GM12891 (cell line): Measurements from ENCODE around the gene WDR46.

Experiments used
- DNase-seq: peaks from one replicate; pipeline ENCODE4 v3.0.0; 2011; ENCODE audit warnings: low spot score; ENCODE audit not compliant: insufficient read length
- FAIRE-seq: peaks from 2 replicates; lab custom pipeline; 2011; peaks lifted over from hg19 to GRCh38; lab: Jason Lieb, UNC
- PAX5 ChIP-seq: IDR thresholded peaks from 2 replicates; pipeline ENCODE4 v1.6.1; 2011; ENCODE audit warnings: low read length, moderate library complexity, mild to moderate bottlenecking; ENCODE audit not compliant: insufficient read depth, severe bottlenecking
- POLR2A ChIP-seq: IDR thresholded peaks from 2 replicates; pipeline ENCODE4 v1.6.1; 2011; ENCODE audit warnings: low read depth, low read length, control low read depth
- POLR2AphosphoS5 ChIP-seq: IDR thresholded peaks from 2 replicates; pipeline ENCODE4 v1.6.1; 2011; ENCODE audit warnings: low read depth, low read length, control low read depth
- POU2F2 ChIP-seq: IDR thresholded peaks from 2 replicates; pipeline ENCODE4 v1.6.1; 2011; ENCODE audit warnings: low read depth, mild to moderate bottlenecking, control low read depth, low read length, moderate library complexity
- SPI1 ChIP-seq: IDR thresholded peaks from 2 replicates; pipeline ENCODE4 v1.6.1; 2011; ENCODE audit warnings: low read depth, low read length, control low read depth
- TAF1 ChIP-seq: IDR thresholded peaks from 2 replicates; pipeline ENCODE4 v1.6.1; 2011; ENCODE audit warnings: low read depth, low read length, control low read depth

WDR46 gene

GRCh38 chr6:33314515-33314942 is 25.5 kb upstream of the WDR46 start:
- TF ChIP-seq SPI1, result no peak
- peak; percentile 54; the same call in 1 of the 2 replicates for TF ChIP-seq POU2F2
- DNase-seq, result peak; percentile 55
- peak; percentile 91 for FAIRE-seq

GRCh38 chr6:33313709-33314514 is 24.9 kb upstream of the WDR46 start, which contains the start of gene TAPBP:
Gene TAPBP, minus strand, starts transcription at chr6:33314078. Its CDS starts 37 bp downstream, at chr6:33314041.
- FAIRE-seq (peak; percentile 79), DNase-seq (peak; percentile 63)
- TF ChIP-seq POU2F2, result peak; percentile 71; the same call in 1 of the 2 replicates
- peak; percentile 86 for TF ChIP-seq TAF1
- TF ChIP-seq PAX5, result no peak
- peak; percentile 79 for TF ChIP-seq POLR2AphosphoS5
- TF ChIP-seq SPI1, result peak; percentile 74
- peak; percentile 86 for TF ChIP-seq POLR2A

- no peak for FAIRE-seq
- TF ChIP-seq POLR2AphosphoS5, result no peak
- TF ChIP-seq PAX5, result no peak
- TF ChIP-seq POU2F2, result no peak
- TF ChIP-seq TAF1, result no peak
- TF ChIP-seq POLR2A, result no peak
- TF ChIP-seq SPI1, result no peak
- no peak for DNase-seq
Observed at GRCh38 chr6:33313105-33313708, 24.2 kb upstream of the WDR46 start.

DNA sequence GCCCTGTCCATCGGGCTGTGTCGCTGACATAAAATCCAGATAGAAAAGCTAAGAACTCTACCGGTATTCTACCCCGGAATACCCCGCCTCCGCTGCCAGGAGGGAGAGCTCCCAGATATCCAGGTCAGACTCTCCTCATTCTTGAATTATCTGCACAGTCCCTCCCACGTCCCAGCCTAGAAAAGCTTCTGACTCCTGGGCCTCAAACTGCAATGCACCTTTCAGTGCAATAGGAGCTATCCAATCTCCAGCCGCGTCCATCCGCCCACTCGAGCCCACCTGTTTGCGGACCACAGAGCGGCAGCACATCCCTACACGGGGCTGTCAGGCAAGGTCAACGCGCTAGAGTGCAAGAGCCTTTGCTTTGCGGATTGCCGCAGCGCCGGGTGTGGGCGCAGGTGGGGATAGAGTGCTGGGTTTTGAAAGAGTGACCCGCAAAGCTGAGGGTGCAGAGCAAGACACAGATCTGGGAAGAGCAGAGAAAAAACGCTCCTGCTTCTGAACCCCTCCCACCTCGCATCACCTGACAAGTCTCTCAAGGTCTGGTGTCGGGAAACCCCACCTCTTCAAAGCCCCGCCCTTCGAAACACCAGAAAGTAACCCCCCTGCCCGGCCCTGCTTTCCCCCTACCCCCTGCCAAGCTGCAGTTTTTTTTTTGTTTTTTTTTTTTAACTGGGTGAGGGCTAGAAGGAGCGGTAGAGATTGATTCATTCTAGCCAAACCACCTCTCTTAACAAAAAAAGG is 23.5 kb upstream of the WDR46 start:
- FAIRE-seq, result no peak
- no peak for TF ChIP-seq PAX5
- no peak for TF ChIP-seq SPI1
- TF ChIP-seq TAF1, result no peak
- TF ChIP-seq POLR2AphosphoS5, result 0 out of 2 replicates have a peak, but pooled peaks have one; percentile 63
- 0 out of 2 replicates have a peak, but pooled peaks have one; percentile 11 for TF ChIP-seq POU2F2
- no peak for TF ChIP-seq POLR2A
- peak; percentile 73 for DNase-seq

DNA sequence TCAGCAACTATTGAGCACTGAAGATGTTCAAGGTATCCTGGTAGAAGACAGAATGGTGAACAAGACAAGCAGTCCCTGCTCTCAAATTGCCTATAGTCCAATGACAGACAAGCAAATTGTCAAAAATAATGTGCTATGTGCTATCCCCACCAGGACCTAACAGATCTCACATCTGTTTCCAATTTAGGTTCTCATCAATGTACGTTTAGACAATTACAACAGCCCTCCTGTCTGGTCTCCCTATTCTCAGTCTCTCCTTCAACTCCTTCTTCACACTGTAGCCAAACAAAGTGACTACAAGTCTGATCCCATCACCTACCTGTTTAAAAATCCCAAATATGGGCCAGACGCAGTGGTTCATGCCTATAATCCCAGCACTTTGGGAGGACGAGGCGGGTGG is 17.3 kb upstream of the WDR46 start:
- DNase-seq, result no peak
- no peak for FAIRE-seq

DNA sequence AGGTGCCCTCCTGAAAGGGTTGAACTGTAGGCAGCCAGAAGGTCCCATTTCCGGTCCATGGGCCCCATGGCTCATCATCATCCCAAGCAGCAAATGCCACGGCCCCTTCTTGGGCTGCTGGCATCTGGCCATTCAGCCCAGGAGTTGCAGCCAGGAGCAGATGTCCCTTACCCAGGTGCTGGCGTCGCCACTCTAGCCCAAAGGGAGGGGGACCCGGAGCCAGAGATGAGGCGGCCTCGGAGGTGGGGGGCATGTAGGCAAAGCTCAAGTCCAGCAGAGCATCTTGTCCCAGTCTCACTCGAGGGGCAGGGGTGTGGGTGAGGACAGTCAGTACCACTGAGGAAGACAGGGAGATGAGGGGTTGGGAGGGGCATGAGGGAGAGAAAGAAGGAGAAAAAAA is 16.0 kb upstream of the WDR46 start:
- no peak for TF ChIP-seq PAX5
- 0 out of 2 replicates have a peak, but pooled peaks have one; percentile 4 for TF ChIP-seq POLR2AphosphoS5
- FAIRE-seq, result no peak

More for the DNA sequence above, 17.3 kb upstream of the WDR46 start:
- TF ChIP-seq TAF1 (no peak), POLR2AphosphoS5 (no peak), SPI1 (no peak), PAX5 (no peak), POU2F2 (no peak), POLR2A (no peak)

GRCh38 chr6:33304216-33304615 is 15.2 kb upstream of the WDR46 start:
- no peak for FAIRE-seq
- no peak for TF ChIP-seq SPI1
- no peak for TF ChIP-seq POLR2AphosphoS5
- TF ChIP-seq TAF1, result no peak
- TF ChIP-seq POU2F2, result no peak
- no peak for TF ChIP-seq PAX5
- TF ChIP-seq POLR2A, result no peak

More for the DNA sequence above, 16.0 kb upstream of the WDR46 start:
- DNase-seq, result no peak

DNA sequence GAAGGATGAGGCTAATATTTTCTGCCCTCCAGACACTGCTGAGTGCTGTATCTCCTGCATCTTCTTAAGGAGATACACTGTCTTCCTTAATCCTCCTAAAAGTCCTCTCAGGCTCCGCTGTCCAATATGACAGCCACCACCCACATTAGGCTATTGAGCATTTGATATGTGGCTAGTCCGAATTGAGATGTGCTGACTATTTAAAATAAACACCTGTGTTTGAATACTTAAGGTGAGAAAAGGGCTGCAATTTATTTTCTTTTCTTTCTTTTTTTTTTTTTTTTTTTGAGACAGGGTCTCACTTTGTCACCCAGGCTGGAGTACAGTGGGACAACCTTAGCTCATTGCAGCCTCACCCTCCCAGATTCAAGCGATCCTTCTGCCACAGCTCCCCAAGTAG is 12.8 kb upstream of the WDR46 start:
- TF ChIP-seq POLR2A (no peak), TAF1 (no peak), POLR2AphosphoS5 (no peak), PAX5 (no peak), POU2F2 (no peak), SPI1 (no peak)
- DNase-seq (no peak), FAIRE-seq (no peak)

More at GRCh38 chr6:33304216-33304615, 15.2 kb upstream of the WDR46 start:
- DNase-seq, result no peak
